ENCODE results near the gene HIVEP3.

The HIVEP3 gene

GRCh38 chr1:41738006-41738405 lies 180.7 kb downstream of the HIVEP3 start:
- H3K36me3 ChIP-seq (ENCODE audit: control insufficient read depth, insufficient read depth, low read length): no peaks in the 10 kb centered on the region
- no peak overlapping the region for H3K9ac ChIP-seq (ENCODE audit: low read depth, low read length)
- no peaks in the 10 kb centered on the region for H3K4me1 ChIP-seq (ENCODE audit: control insufficient read depth, insufficient read depth, low read length)
- no peak overlapping the region for H3K27ac ChIP-seq (ENCODE audit: low read depth, low read length)
- no peak overlapping the region for H3K4me3 ChIP-seq (ENCODE audit: low read depth, low read length)
- no peaks in the 10 kb centered on the region for H3K27me3 ChIP-seq (ENCODE audit: control insufficient read depth, insufficient read depth, low read length)
- no peaks in the 10 kb centered on the region for H3K9me3 ChIP-seq (ENCODE audit: control insufficient read depth, insufficient read depth, low read length)

- Histone ChIP-seq H3K4me3 (ENCODE audit: low read depth, low read length) (no peak overlapping the region), H3K36me3 (ENCODE audit: control insufficient read depth, insufficient read depth, low read length) (no peaks in the 10 kb centered on the region), H3K4me1 (ENCODE audit: control insufficient read depth, insufficient read depth, low read length) (no peaks in the 10 kb centered on the region), H3K9ac (ENCODE audit: low read depth, low read length) (no peak overlapping the region), H3K27me3 (ENCODE audit: control insufficient read depth, insufficient read depth, low read length) (no peaks in the 10 kb centered on the region), H3K27ac (ENCODE audit: low read depth, low read length) (no peak overlapping the region), H3K9me3 (ENCODE audit: control insufficient read depth, insufficient read depth, low read length) (no peaks in the 10 kb centered on the region)
Observed at GRCh38 chr1:41735631-41736260, 183.0 kb downstream of the HIVEP3 start.

DNA sequence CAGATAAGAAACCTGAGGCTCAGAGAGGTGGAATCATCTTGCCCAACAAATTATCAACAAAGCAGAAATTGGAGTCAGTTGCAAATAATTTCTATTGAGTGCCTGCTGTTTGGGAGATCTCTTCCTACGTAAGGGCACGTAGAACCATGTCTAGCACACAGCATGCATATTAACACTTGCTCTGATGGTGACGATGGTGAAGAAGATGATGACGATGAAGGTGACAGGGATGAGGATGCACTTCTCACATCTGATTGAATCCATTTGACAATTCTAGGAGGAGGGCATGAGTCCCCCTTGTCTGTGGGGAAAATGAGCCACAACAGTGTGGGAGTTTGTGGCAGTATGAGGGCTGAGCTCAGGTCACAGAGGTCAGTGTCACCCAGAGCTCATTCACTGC lies 183.6 kb downstream of the HIVEP3 start:
- Histone ChIP-seq H3K4me1 (ENCODE audit: control insufficient read depth, insufficient read depth, low read length) (no peaks in the 10 kb centered on the region), H3K27ac (ENCODE audit: low read depth, low read length) (no peak overlapping the region), H3K9ac (ENCODE audit: low read depth, low read length) (no peak overlapping the region), H3K27me3 (ENCODE audit: control insufficient read depth, insufficient read depth, low read length) (no peaks in the 10 kb centered on the region), H3K4me3 (ENCODE audit: low read depth, low read length) (no peak overlapping the region), H3K9me3 (ENCODE audit: control insufficient read depth, insufficient read depth, low read length) (no peaks in the 10 kb centered on the region), H3K36me3 (ENCODE audit: control insufficient read depth, insufficient read depth, low read length) (no peaks in the 10 kb centered on the region)

DNA sequence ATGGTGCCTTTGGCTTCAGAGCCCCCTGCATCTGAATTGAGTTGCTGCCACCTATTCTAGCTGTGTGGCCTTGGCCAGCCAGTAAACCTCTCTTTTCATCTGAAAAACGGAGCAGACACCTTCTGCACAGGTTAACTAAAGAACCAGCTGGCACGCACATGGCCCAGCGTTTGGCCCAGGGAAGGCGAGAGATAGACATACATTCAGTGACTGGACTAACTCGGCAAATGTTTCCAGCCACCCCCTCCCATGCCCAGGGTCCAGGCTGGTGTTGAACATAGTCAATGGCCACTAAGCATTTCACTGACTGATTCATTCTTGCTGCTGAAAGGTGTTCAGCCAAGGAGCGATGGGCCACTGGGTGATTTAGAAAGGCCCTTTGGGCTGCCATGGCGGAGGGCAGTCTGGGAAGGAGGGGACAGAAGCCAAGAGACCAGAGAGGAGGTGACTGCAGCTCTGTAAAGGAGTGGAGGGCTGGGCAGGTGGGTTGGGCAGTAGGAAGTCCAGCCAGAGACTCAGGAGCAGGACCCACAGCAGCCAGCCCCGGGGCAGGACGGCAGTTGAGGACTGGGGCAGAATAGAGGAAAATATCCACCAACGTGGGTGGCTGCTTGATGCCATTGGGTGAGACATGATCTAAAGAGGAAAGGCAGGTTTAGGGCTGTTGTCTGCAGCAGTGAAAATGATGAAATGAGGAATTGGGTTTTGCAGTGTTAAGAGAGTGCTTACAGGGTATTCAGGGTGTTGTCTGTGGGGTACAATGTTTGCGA lies 184.3 kb downstream of the HIVEP3 start:
- H3K4me3 ChIP-seq (ENCODE audit: low read depth, low read length): no peak overlapping the region
- no peaks in the 10 kb centered on the region for H3K4me1 ChIP-seq (ENCODE audit: control insufficient read depth, insufficient read depth, low read length)
- H3K36me3 ChIP-seq (ENCODE audit: control insufficient read depth, insufficient read depth, low read length): no peaks in the 10 kb centered on the region
- H3K9ac ChIP-seq (ENCODE audit: low read depth, low read length): no peak overlapping the region
- no peak overlapping the region for H3K27ac ChIP-seq (ENCODE audit: low read depth, low read length)
- H3K9me3 ChIP-seq (ENCODE audit: control insufficient read depth, insufficient read depth, low read length): no peaks in the 10 kb centered on the region
- H3K27me3 ChIP-seq (ENCODE audit: control insufficient read depth, insufficient read depth, low read length): no peaks in the 10 kb centered on the region

DNA sequence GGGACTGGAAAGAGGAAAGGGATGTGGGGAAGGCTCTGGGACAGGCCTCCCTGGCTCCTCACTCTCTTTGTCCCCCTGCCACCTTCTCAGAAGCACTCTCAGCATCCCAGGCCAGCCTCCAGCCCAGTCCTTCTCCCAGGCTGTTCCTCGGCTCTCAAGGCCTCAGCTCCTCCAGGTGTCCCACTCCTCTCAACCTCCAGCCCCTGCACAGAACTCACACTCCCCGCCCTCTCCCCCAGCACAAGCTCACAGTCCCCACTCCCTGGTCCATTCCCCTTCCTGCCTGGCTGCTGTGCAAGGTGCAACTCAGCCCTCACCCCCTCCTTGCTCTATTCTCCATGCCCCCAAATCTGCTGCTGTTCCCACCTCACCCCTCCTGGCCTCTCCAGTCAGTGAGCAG lies 185.0 kb downstream of the HIVEP3 start:
- H3K27ac ChIP-seq (ENCODE audit: low read depth, low read length): no peak overlapping the region
- no peaks in the 10 kb centered on the region for H3K36me3 ChIP-seq (ENCODE audit: control insufficient read depth, insufficient read depth, low read length)
- no peaks in the 10 kb centered on the region for H3K4me1 ChIP-seq (ENCODE audit: control insufficient read depth, insufficient read depth, low read length)
- no peaks in the 10 kb centered on the region for H3K9me3 ChIP-seq (ENCODE audit: control insufficient read depth, insufficient read depth, low read length)
- H3K9ac ChIP-seq (ENCODE audit: low read depth, low read length): no peak overlapping the region
- H3K4me3 ChIP-seq (ENCODE audit: low read depth, low read length): no peak overlapping the region
- no peaks in the 10 kb centered on the region for H3K27me3 ChIP-seq (ENCODE audit: control insufficient read depth, insufficient read depth, low read length)

DNA sequence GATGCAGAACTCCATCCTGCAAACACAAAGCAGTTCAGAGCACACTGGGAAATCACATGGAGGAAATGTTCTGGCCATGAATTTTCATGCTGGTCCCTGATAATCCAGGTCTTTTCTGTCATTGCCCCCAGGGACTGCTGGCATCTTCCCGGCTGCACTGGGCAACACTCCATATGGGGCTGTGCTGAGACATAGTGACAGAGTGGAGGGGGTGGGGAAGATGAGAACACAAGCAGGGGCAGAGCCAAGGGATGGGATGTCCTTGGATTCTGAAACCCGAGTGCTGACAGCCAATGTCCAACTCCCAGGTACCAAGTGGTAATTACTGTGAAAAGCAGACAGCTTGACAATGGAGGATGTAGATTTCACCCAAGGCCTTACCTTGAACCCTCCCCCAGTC lies 185.7 kb downstream of the HIVEP3 start:
- no peak overlapping the region for H3K27ac ChIP-seq (ENCODE audit: low read depth, low read length)

DNA sequence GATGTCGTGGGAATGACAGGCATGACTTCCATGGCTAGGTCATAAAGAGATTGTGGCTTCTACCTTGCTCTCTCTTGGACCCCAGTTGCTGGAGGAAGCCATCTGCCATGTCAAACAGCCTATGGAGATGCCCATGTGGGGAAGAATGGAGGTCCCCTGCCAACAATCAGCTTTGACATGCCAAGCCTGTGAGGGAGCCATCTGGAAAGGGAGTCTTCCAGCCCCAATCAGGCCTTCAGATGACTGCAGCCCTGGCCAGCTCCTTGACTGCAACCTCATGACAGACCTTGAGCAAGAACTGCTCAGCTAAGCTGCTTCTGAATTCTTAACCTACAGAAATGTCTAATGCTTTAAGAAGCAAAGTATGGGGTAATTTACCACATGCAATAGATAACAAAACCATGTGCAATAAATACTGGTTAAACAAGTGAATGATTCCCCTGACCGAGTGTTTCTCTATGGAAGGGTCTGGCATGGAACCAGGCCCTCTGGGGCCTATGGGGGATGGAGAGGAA lies 187.1 kb downstream of the HIVEP3 start:
- Histone ChIP-seq H3K27me3 (ENCODE audit: control insufficient read depth, insufficient read depth, low read length) (no peaks in the 10 kb centered on the region), H3K27ac (ENCODE audit: low read depth, low read length) (no peak overlapping the region), H3K4me1 (ENCODE audit: control insufficient read depth, insufficient read depth, low read length) (no peaks in the 10 kb centered on the region), H3K4me3 (ENCODE audit: low read depth, low read length) (no peak overlapping the region), H3K36me3 (ENCODE audit: control insufficient read depth, insufficient read depth, low read length) (no peaks in the 10 kb centered on the region), H3K9ac (ENCODE audit: low read depth, low read length) (no peak overlapping the region), H3K9me3 (ENCODE audit: control insufficient read depth, insufficient read depth, low read length) (no peaks in the 10 kb centered on the region)

More for the DNA sequence above, 185.7 kb downstream of the HIVEP3 start:
- Histone ChIP-seq H3K4me3 (ENCODE audit: low read depth, low read length) (no peak overlapping the region), H3K9me3 (ENCODE audit: control insufficient read depth, insufficient read depth, low read length) (no peaks in the 10 kb centered on the region), H3K27me3 (ENCODE audit: control insufficient read depth, insufficient read depth, low read length) (no peaks in the 10 kb centered on the region), H3K4me1 (ENCODE audit: control insufficient read depth, insufficient read depth, low read length) (no peaks in the 10 kb centered on the region), H3K9ac (ENCODE audit: low read depth, low read length) (no peak overlapping the region), H3K36me3 (ENCODE audit: control insufficient read depth, insufficient read depth, low read length) (no peaks in the 10 kb centered on the region)

- no peak overlapping the region for H3K9ac ChIP-seq (ENCODE audit: low read depth, low read length)
- no peaks in the 10 kb centered on the region for H3K9me3 ChIP-seq (ENCODE audit: control insufficient read depth, insufficient read depth, low read length)
- no peaks in the 10 kb centered on the region for H3K36me3 ChIP-seq (ENCODE audit: control insufficient read depth, insufficient read depth, low read length)
- H3K27me3 ChIP-seq (ENCODE audit: control insufficient read depth, insufficient read depth, low read length): no peaks in the 10 kb centered on the region
- no peak overlapping the region for H3K4me3 ChIP-seq (ENCODE audit: low read depth, low read length)
- H3K4me1 ChIP-seq (ENCODE audit: control insufficient read depth, insufficient read depth, low read length): no peaks in the 10 kb centered on the region
- no peak overlapping the region for H3K27ac ChIP-seq (ENCODE audit: low read depth, low read length)
Observed at GRCh38 chr1:41730806-41731205, 187.9 kb downstream of the HIVEP3 start.

GRCh38 chr1:41728403-41729202 lies 190.1 kb downstream of the HIVEP3 start:
- Histone ChIP-seq H3K4me1 (ENCODE audit: control insufficient read depth, insufficient read depth, low read length) (no peaks in the 10 kb centered on the region), H3K36me3 (ENCODE audit: control insufficient read depth, insufficient read depth, low read length) (no peaks in the 10 kb centered on the region), H3K27ac (ENCODE audit: low read depth, low read length) (no peak overlapping the region), H3K27me3 (ENCODE audit: control insufficient read depth, insufficient read depth, low read length) (no peaks in the 10 kb centered on the region), H3K9ac (ENCODE audit: low read depth, low read length) (no peak overlapping the region), H3K4me3 (ENCODE audit: low read depth, low read length) (no peak overlapping the region), H3K9me3 (ENCODE audit: control insufficient read depth, insufficient read depth, low read length) (no peaks in the 10 kb centered on the region)

DNA sequence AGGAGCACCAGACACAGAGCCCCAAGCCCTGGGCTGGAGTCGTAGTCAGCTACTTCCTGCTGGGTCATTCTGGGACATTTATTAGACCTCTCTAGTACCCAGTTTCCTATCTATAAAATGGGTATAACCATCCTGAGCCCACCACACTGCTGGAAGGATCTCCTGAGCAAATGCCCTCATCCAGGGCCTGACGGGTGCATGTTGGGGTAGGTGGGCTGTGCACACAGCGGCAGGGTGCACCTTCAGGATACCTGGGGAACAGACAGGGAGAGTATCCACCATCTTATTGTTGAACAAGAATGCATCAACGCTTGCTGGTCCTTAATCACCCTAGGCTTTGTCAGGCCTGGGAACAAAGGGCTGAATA lies 191.0 kb downstream of the HIVEP3 start:
- H3K4me1 ChIP-seq (ENCODE audit: control insufficient read depth, insufficient read depth, low read length): no peaks in the 10 kb centered on the region
- H3K27ac ChIP-seq (ENCODE audit: low read depth, low read length): no peak overlapping the region
- H3K9me3 ChIP-seq (ENCODE audit: control insufficient read depth, insufficient read depth, low read length): no peaks in the 10 kb centered on the region
- no peaks in the 10 kb centered on the region for H3K36me3 ChIP-seq (ENCODE audit: control insufficient read depth, insufficient read depth, low read length)
- H3K4me3 ChIP-seq (ENCODE audit: low read depth, low read length): no peak overlapping the region
- H3K9ac ChIP-seq (ENCODE audit: low read depth, low read length): no peak overlapping the region
- no peaks in the 10 kb centered on the region for H3K27me3 ChIP-seq (ENCODE audit: control insufficient read depth, insufficient read depth, low read length)
